A549 (cell line): ENCODE data around the gene CAMTA1. TPM values are rescaled to one million over a fixed set of nuclear protein-coding genes. Genes with fewer than 3 reads are reported as not detected.

Source experiments
- ATAC-seq, 2 experiments: fragments of 200-7000 bp in 1 of 2; fragments of >200 bp in 1 of 2; cut with Nextera tagmentation in 1 of 2; cut with Tn5 transposase in 1 of 2; 3 replicates each; pipeline versions ENCODE4 v1.8.0 to v1.9.1; 2018 to 2020; ENCODE audit warnings: mild to moderate bottlenecking in 1 of 2, moderate library complexity in 1 of 2
- CTCF ChIA-PET: fragments of 300-600 bp; sonication (Branson Sonifier 250); formaldehyde crosslinking; extraction: SDS; loops from one replicate; lab custom pipeline; 2021; ENCODE audit warnings: antibody characterized with exemption, inconsistent platforms; lab: Yijun Ruan, JAX
- POLR2A ChIA-PET: fragments of 350-600 bp; formaldehyde crosslinking; extraction: SDS; loops from one replicate; lab custom pipeline; 2021; ENCODE audit warnings: antibody characterized with exemption, inconsistent platforms; lab: Yijun Ruan, JAX
- DNase-seq, 2 experiments: peaks; one replicate each; pipeline versions ENCODE4 v3.0.0 to v3.0.0-alpha.2; 2011 to 2016; ENCODE audit warnings: low read depth in 1 of 2, low spot score in 1 of 2
- FAIRE-seq: peaks from 2 replicates; lab custom pipeline; 2011; peaks lifted over from hg19 to GRCh38; lab: Jason Lieb, UNC
- H3K27ac ChIP-seq, 2 experiments: fragments of >200 bp; sonication (Bioruptor Twin); formaldehyde crosslinking; 3 replicates each; pipeline ENCODE4 v1.5.1; 2016 to 2017
- H3K4me1 ChIP-seq: fragments of >200 bp; sonication (Bioruptor Twin); formaldehyde crosslinking; 3 replicates; pipeline ENCODE4 v1.6.1; 2016
- H3K4me2 ChIP-seq: fragments of >200 bp; sonication (Bioruptor Twin); formaldehyde crosslinking; 3 replicates; pipeline ENCODE4 v1.6.1; 2016
- H3K4me3 ChIP-seq: fragments of >200 bp; sonication (Bioruptor Twin); formaldehyde crosslinking; 3 replicates; pipeline ENCODE4 v1.5.1; 2016
- H3K9me3 ChIP-seq: fragments of >200 bp; sonication (Bioruptor Twin); formaldehyde crosslinking; 3 replicates; pipeline ENCODE4 v1.6.1; 2016
- BHLHE40 ChIP-seq: IDR thresholded peaks from 2 replicates; pipeline ENCODE4 v1.6.1; 2012; ENCODE audit warnings: low read depth, low read length, inconsistent platforms
- CHD2 ChIP-seq: fragments of 150-350 bp; IDR thresholded peaks from 2 replicates; pipeline ENCODE4 v1.6.1; 2014; ENCODE audit warnings: low read length; ENCODE audit not compliant: partially characterized antibody
- EHMT2 ChIP-seq: fragments of 200-600 bp; sonication (generic); IDR thresholded peaks from 2 replicates; pipeline ENCODE4 v1.6.1; 2016; ENCODE audit warnings: antibody characterized with exemption, low read depth, mild to moderate bottlenecking, moderate library complexity
- EP300 ChIP-seq, 2 experiments: fragments of >200 bp; sonication (Bioruptor Twin); formaldehyde crosslinking; IDR thresholded peaks; 2 replicates in 1 of 2; 3 replicates in 1 of 2; pipeline ENCODE4 v1.6.1; 2016 to 2017
- FOSB ChIP-seq: fragments of 250-450 bp; sonication (Bioruptor Pico); IDR thresholded peaks from 2 replicates; pipeline ENCODE4 v1.5.0; 2020; ENCODE audit warnings: mild to moderate bottlenecking, moderate library complexity
- FOXS1 ChIP-seq: fragments of 250-450 bp; sonication (Bioruptor Pico); IDR thresholded peaks from 2 replicates; pipeline ENCODE4 v1.5.0; 2020; ENCODE audit warnings: mild to moderate bottlenecking, moderate library complexity
- GATA3 ChIP-seq: IDR thresholded peaks from 2 replicates; pipeline ENCODE4 v1.6.1; 2012; ENCODE audit warnings: borderline replicate concordance
- HOXB5 ChIP-seq: fragments of 250-450 bp; sonication (Bioruptor Pico); IDR thresholded peaks from 2 replicates; pipeline ENCODE4 v1.5.0; 2020; ENCODE audit warnings: mild to moderate bottlenecking, moderate library complexity
- JUNB ChIP-seq: fragments of >200 bp; sonication (Bioruptor Twin); formaldehyde crosslinking; IDR thresholded peaks from 2 replicates; pipeline ENCODE4 v1.6.1; 2016
- MYC ChIP-seq: IDR thresholded peaks from 2 replicates; pipeline ENCODE4 v1.6.1; 2012; ENCODE audit warnings: mild to moderate bottlenecking, inconsistent platforms, low read length, improper control_type of control experiment, borderline replicate concordance
- PHF8 ChIP-seq: fragments of 200-600 bp; sonication (generic); IDR thresholded peaks from 2 replicates; pipeline ENCODE4 v1.6.1; 2016; ENCODE audit warnings: low read depth, mild to moderate bottlenecking, antibody characterized with exemption, moderate library complexity, borderline replicate concordance
- RARB ChIP-seq: fragments of 250-450 bp; sonication (Bioruptor Pico); IDR thresholded peaks from 2 replicates; pipeline ENCODE4 v1.8.0; 2021; ENCODE audit warnings: mild to moderate bottlenecking, moderate library complexity
- RCOR1 ChIP-seq: fragments of 150-350 bp; IDR thresholded peaks from 2 replicates; pipeline ENCODE4 v1.6.1; 2014; ENCODE audit warnings: antibody characterized with exemption, low read length, low read depth
- RNF2 ChIP-seq: fragments of 200-600 bp; sonication (generic); IDR thresholded peaks from 2 replicates; pipeline ENCODE4 v1.6.1; 2016; ENCODE audit warnings: low read depth, mild to moderate bottlenecking, antibody characterized with exemption, moderate library complexity, borderline replicate concordance
- SMC3 ChIP-seq: fragments of >200 bp; sonication (Bioruptor Twin); formaldehyde crosslinking; IDR thresholded peaks from 3 replicates; pipeline ENCODE4 v1.6.1; 2018; ENCODE audit warnings: inconsistent platforms
- SREBF2 ChIP-seq: fragments of 450-650 bp; IDR thresholded peaks from 2 replicates; pipeline ENCODE4 v1.6.1; 2014; ENCODE audit warnings: mild to moderate bottlenecking, moderate library complexity
- USF2 ChIP-seq: fragments of 450-650 bp; IDR thresholded peaks from 2 replicates; pipeline ENCODE4 v1.6.1; 2014; ENCODE audit warnings: antibody characterized with exemption
- ZNF302 ChIP-seq: fragments of 250-450 bp; sonication (Bioruptor Pico); IDR thresholded peaks from 2 replicates; pipeline ENCODE4 v1.9.0; 2021; ENCODE audit warnings: inconsistent platforms, mild to moderate bottlenecking, moderate library complexity
- WGBS: methylation state at CpG from one replicate; pipeline ENCODE4 v1.1.6; 2017; ENCODE audit errors: missing lambda C conversion rate; 5-methylcytosine and 5-hydroxymethylcytosine counted together
- polyA plus RNA-seq, 4 experiments: library from polyadenylated mRNA; depleted of rRNA in 3 of 4; stranded (reverse); fragments of >200 nt; fragmentation: RNase III in 1 of 4; extraction: RNeasy Plus Mini Kit Qiagen cat#74134 plus additional on column Dnase treatment in 1 of 4; gene quantifications; 2 replicates in 3 of 4; 3 replicates in 1 of 4; pipeline ENCODE4 v1.2.3, GENCODE V29; 2011 to 2017
- TF ChIP-seq, protein P1 (sequence below): IDR thresholded peaks from 2 replicates; pipeline ENCODE4 v1.6.1; 2012
- TF ChIP-seq, protein P2 (sequence below): fragments of >200 bp; sonication (Bioruptor Twin); formaldehyde crosslinking; IDR thresholded peaks from 3 replicates; pipeline ENCODE4 v1.6.1; 2016
- TF ChIP-seq, protein P3 (sequence below): fragments of 250-450 bp; sonication (Bioruptor Pico); IDR thresholded peaks from 2 replicates; pipeline ENCODE4 v1.5.0; 2021; ENCODE audit warnings: mild to moderate bottlenecking, moderate library complexity, borderline replicate concordance

CAMTA1 gene
- polyA plus RNA-seq, 2 of the 4 experiments (the other 2 are of a cell fraction): 58.8 to 75.0 TPM

GRCh38 chr1:6969106-6969505 is 183.9 kb downstream of the CAMTA1 start:
- no peak for ATAC-seq

DNA sequence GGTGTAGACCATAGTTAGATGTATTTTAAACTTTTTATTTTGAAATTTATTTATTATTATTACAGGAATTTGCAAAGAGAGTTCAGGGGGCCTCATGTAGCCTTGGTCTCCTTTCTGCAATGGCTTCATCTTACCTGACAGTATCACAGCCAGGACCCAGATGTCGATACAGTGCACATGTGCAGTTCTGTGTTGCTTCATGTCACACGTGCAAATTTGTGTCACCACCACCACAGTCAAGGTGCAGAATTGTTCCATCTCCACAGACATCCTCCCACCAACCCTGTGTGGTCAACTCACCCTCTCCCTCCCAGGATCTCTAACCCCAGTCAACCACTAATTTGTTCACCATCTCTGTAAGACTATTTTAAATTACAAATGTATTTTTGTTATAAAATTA is 184.5 kb downstream of the CAMTA1 start:
- no peak for DNase-seq
- FAIRE-seq: no peak
- no peak for ATAC-seq
- TF ChIP-seq PHF8: no peak
- TF ChIP-seq FOSB: no peak
- TF ChIP-seq, protein P1, sequence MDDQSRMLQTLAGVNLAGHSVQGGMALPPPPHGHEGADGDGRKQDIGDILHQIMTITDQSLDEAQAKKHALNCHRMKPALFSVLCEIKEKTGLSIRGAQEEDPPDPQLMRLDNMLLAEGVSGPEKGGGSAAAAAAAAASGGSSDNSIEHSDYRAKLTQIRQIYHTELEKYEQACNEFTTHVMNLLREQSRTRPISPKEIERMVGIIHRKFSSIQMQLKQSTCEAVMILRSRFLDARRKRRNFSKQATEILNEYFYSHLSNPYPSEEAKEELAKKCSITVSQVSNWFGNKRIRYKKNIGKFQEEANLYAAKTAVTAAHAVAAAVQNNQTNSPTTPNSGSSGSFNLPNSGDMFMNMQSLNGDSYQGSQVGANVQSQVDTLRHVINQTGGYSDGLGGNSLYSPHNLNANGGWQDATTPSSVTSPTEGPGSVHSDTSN: no peak
- no peak for TF ChIP-seq RCOR1
- no peak for TF ChIP-seq JUNB
- no peak for TF ChIP-seq BHLHE40
- TF ChIP-seq EHMT2: no peak
- TF ChIP-seq GATA3: no peak
- TF ChIP-seq RNF2: no peak
- TF ChIP-seq, protein P2, sequence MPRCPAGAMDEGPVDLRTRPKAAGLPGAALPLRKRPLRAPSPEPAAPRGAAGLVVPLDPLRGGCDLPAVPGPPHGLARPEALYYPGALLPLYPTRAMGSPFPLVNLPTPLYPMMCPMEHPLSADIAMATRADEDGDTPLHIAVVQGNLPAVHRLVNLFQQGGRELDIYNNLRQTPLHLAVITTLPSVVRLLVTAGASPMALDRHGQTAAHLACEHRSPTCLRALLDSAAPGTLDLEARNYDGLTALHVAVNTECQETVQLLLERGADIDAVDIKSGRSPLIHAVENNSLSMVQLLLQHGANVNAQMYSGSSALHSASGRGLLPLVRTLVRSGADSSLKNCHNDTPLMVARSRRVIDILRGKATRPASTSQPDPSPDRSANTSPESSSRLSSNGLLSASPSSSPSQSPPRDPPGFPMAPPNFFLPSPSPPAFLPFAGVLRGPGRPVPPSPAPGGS: no peak
- no peak for TF ChIP-seq SMC3
- no peak for TF ChIP-seq ZNF302 (CRISPR knock-in tag)
- TF ChIP-seq FOXS1 (CRISPR knock-in tag): no peak
- no peak for TF ChIP-seq CHD2
- ChIA-PET CTCF (no interaction called here), POLR2A (no interaction called here)
- no peak overlapping the region for H3K4me3 ChIP-seq
- WGBS: 68% methylated on average over 2 of the region's 2 CpGs
- no peak overlapping the region for H3K4me2 ChIP-seq
- no peak overlapping the region for H3K27ac ChIP-seq
- H3K9me3 ChIP-seq: no peaks in the 10 kb centered on the region
- H3K4me1 ChIP-seq: no peaks in the 10 kb centered on the region

More at GRCh38 chr1:6969106-6969505, 183.9 kb downstream of the CAMTA1 start:
- Histone ChIP-seq H3K4me1 (no peaks in the 10 kb centered on the region), H3K4me2 (no peak overlapping the region), H3K4me3 (no peak overlapping the region), H3K9me3 (no peaks in the 10 kb centered on the region), H3K27ac (no peak overlapping the region)
- ChIA-PET POLR2A (interaction anchor here (0.5 kb wide), 1 partner anchor 64 kb away, joined by 3 read pairs; no protein-coding TSS in a partner anchor), CTCF (no interaction called here)
- TF ChIP-seq, protein P3, sequence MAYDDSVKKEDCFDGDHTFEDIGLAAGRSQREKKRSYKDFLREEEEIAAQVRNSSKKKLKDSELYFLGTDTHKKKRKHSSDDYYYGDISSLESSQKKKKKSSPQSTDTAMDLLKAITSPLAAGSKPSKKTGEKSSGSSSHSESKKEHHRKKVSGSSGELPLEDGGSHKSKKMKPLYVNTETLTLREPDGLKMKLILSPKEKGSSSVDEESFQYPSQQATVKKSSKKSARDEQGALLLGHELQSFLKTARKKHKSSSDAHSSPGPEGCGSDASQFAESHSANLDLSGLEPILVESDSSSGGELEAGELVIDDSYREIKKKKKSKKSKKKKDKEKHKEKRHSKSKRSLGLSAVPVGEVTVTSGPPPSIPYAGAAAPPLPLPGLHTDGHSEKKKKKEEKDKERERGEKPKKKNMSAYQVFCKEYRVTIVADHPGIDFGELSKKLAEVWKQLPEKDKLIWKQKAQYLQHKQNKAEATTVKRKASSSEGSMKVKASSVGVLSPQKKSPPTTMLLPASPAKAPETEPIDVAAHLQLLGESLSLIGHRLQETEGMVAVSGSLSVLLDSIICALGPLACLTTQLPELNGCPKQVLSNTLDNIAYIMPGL (CRISPR knock-in tag): no peak
- no peak for TF ChIP-seq RARB (CRISPR knock-in tag)
- TF ChIP-seq HOXB5 (CRISPR knock-in tag): no peak
- TF ChIP-seq USF2: no peak
- FAIRE-seq (no peak), DNase-seq (no peak)
- 86% methylated on average over 12 of the region's 13 CpGs for WGBS

DNA sequence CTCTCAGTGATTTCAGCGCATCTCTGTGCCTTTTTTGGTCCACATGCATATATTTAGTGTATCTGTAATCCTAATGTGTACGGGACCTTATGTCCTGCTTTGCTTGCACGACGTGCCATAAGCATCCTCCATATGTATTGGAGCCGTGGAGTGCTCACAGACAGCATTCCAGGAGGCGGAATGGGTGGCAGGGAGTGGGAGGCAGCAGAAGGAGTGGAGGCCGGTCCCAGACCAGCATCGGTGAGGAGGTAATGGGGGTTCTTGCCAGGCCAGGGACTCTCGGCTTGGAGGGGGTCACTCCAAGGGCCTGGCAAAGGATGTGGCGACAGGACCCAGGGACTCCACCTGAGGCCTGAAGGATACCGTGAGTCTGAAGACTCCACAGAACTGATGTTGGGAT is 185.0 kb downstream of the CAMTA1 start:
- H3K4me3 ChIP-seq: no peak overlapping the region
- 87% methylated on average over 9 of the region's 11 CpGs for WGBS
- no peak for FAIRE-seq
- H3K9me3 ChIP-seq: no peaks in the 10 kb centered on the region
- TF ChIP-seq EP300 (IDR thresholded peaks at IDR 0.05) (no peak), RARB (CRISPR knock-in tag) (no peak), SREBF2 (no peak), BHLHE40 (no peak), MYC (no peak)
- ATAC-seq: no peak
- no peaks in the 10 kb centered on the region for H3K4me1 ChIP-seq
- CTCF ChIA-PET: no interaction called here
- POLR2A ChIA-PET: no interaction called here
- H3K4me2 ChIP-seq: no peak overlapping the region
- no peak overlapping the region for H3K27ac ChIP-seq
- DNase-seq: no peak
